Middle frontal gyrus (tissue), 1 donor: ENCODE measurements around the gene RASL11A.
"Not testable (repeated sequence)": the region's sequence is repeated elsewhere in the genome, so short reads cannot be mapped to it uniquely, and the experiment has no call there.

Experiments
- DNase-seq: peaks from one replicate; pipeline ENCODE4 v3.0.0-alpha.2; 2015; ENCODE audit warnings: low spot score; ENCODE audit errors: extremely low spot score

RASL11A gene

GRCh38 chr13:27300406-27300805, 29.8 kb downstream of the RASL11A start:
- not testable (repeated sequence) for DNase-seq

GRCh38 chr13:27300941-27301586, 30.4 kb downstream of the RASL11A start:
- no peak for DNase-seq

- DNase-seq: no peak
Observed at GRCh38 chr13:27302643-27303262, 32.1 kb downstream of the RASL11A start.

- DNase-seq: no peak
Observed at GRCh38 chr13:27304099-27304498, 33.5 kb downstream of the RASL11A start.

- DNase-seq: no peak
Observed at GRCh38 chr13:27304611-27305010, 34.0 kb downstream of the RASL11A start.

- DNase-seq: no peak
Observed at GRCh38 chr13:27306364-27306763, 35.7 kb downstream of the RASL11A start.

- DNase-seq: no peak
Observed at GRCh38 chr13:27308941-27309340, 38.3 kb downstream of the RASL11A start.

- DNase-seq: no peak
Observed at GRCh38 chr13:27309401-27309958, 38.9 kb downstream of the RASL11A start.

GRCh38 chr13:27309967-27310598, 39.5 kb downstream of the RASL11A start:
- no peak for DNase-seq

- no peak for DNase-seq
Observed at GRCh38 chr13:27310946-27311345, 40.3 kb downstream of the RASL11A start.

- no peak for DNase-seq
Observed at GRCh38 chr13:27311518-27312210, 41.0 kb downstream of the RASL11A start.

- DNase-seq: no peak
Observed at GRCh38 chr13:27313770-27314169, 43.1 kb downstream of the RASL11A start.

GRCh38 chr13:27319404-27319803, 48.8 kb downstream of the RASL11A start:
- DNase-seq: no peak

- no peak for DNase-seq
Observed at GRCh38 chr13:27321468-27322431, 51.1 kb downstream of the RASL11A start.

GRCh38 chr13:27322443-27322842, 51.8 kb downstream of the RASL11A start:
- DNase-seq: not testable (repeated sequence)
